Measurements from ENCODE around the gene TPP1.
A peak's percentile ranks its signal among the peaks of the same experiment; 100 is the strongest.

The TPP1 gene

GRCh38 chr11:6634534-6634933, 15.3 kb upstream of the TPP1 start:
- H3K4me1 ChIP-seq (ENCODE audit: control insufficient read depth, insufficient read depth, low read length) = peaks cover 8% of the 10 kb centered on the region; the same call in 1 of the 2 replicates
- H3K27ac ChIP-seq (ENCODE audit: low read depth, low read length) = no peak overlapping the region
- H3K4me3 ChIP-seq (ENCODE audit: low read depth, low read length) = no peak overlapping the region
- no peaks in the 10 kb centered on the region; the same call in 1 of the 2 replicates for H3K36me3 ChIP-seq (ENCODE audit: control insufficient read depth, insufficient read depth, low read length)
- no peak overlapping the region for H3K9ac ChIP-seq (ENCODE audit: low read length)
- no peaks in the 10 kb centered on the region for H3K9me3 ChIP-seq (ENCODE audit: control insufficient read depth, insufficient read depth, low read depth, low read length)
- H3K27me3 ChIP-seq (ENCODE audit: control insufficient read depth, insufficient read depth, low read length) = peaks cover 32% of the 10 kb centered on the region

- Histone ChIP-seq H3K4me1 (ENCODE audit: control insufficient read depth, insufficient read depth, low read length) (peaks cover 8% of the 10 kb centered on the region; the same call in 1 of the 2 replicates), H3K27me3 (ENCODE audit: control insufficient read depth, insufficient read depth, low read length) (peaks cover 40% of the 10 kb centered on the region), H3K9me3 (ENCODE audit: control insufficient read depth, insufficient read depth, low read depth, low read length) (no peaks in the 10 kb centered on the region), H3K9ac (ENCODE audit: low read length) (no peak overlapping the region), H3K27ac (ENCODE audit: low read depth, low read length) (no peak overlapping the region), H3K36me3 (ENCODE audit: control insufficient read depth, insufficient read depth, low read length) (peaks cover 2% of the 10 kb centered on the region; the same call in 1 of the 2 replicates), H3K4me3 (ENCODE audit: low read depth, low read length) (no peak overlapping the region)
Observed at GRCh38 chr11:6633422-6634408, 14.5 kb upstream of the TPP1 start.

GRCh38 chr11:6632116-6633073, 13.2 kb upstream of the TPP1 start:
- peaks cover 4% of the 10 kb centered on the region; the same call in 1 of the 2 replicates for H3K36me3 ChIP-seq (ENCODE audit: control insufficient read depth, insufficient read depth, low read length)
- H3K27me3 ChIP-seq (ENCODE audit: control insufficient read depth, insufficient read depth, low read length) = peaks cover 44% of the 10 kb centered on the region
- H3K9ac ChIP-seq (ENCODE audit: low read length) = no peak overlapping the region
- no peaks in the 10 kb centered on the region for H3K9me3 ChIP-seq (ENCODE audit: control insufficient read depth, insufficient read depth, low read depth, low read length)
- H3K4me3 ChIP-seq (ENCODE audit: low read depth, low read length) = no peak overlapping the region
- no peak overlapping the region for H3K27ac ChIP-seq (ENCODE audit: low read depth, low read length)
- peaks cover 8% of the 10 kb centered on the region; the same call in 1 of the 2 replicates for H3K4me1 ChIP-seq (ENCODE audit: control insufficient read depth, insufficient read depth, low read length)

- Histone ChIP-seq H3K4me3 (ENCODE audit: low read depth, low read length) (no peak overlapping the region), H3K27ac (ENCODE audit: low read depth, low read length) (no peak overlapping the region), H3K27me3 (ENCODE audit: control insufficient read depth, insufficient read depth, low read length) (peaks cover 44% of the 10 kb centered on the region), H3K36me3 (ENCODE audit: control insufficient read depth, insufficient read depth, low read length) (peaks cover 14% of the 10 kb centered on the region), H3K9me3 (ENCODE audit: control insufficient read depth, insufficient read depth, low read depth, low read length) (no peaks in the 10 kb centered on the region), H3K9ac (ENCODE audit: low read length) (no peak overlapping the region), H3K4me1 (ENCODE audit: control insufficient read depth, insufficient read depth, low read length) (peaks cover 8% of the 10 kb centered on the region; the same call in 1 of the 2 replicates)
Observed at GRCh38 chr11:6631361-6631890, 12.2 kb upstream of the TPP1 start.

- H3K9ac ChIP-seq (ENCODE audit: low read length) = no peak overlapping the region
- H3K4me3 ChIP-seq (ENCODE audit: low read depth, low read length) = peak overlapping the region; percentile 60
- H3K27me3 ChIP-seq (ENCODE audit: control insufficient read depth, insufficient read depth, low read length) = peaks cover 44% of the 10 kb centered on the region
- H3K36me3 ChIP-seq (ENCODE audit: control insufficient read depth, insufficient read depth, low read length) = peaks cover 19% of the 10 kb centered on the region
- no peaks in the 10 kb centered on the region for H3K9me3 ChIP-seq (ENCODE audit: control insufficient read depth, insufficient read depth, low read depth, low read length)
- no peak overlapping the region for H3K27ac ChIP-seq (ENCODE audit: low read depth, low read length)
- peaks cover 7% of the 10 kb centered on the region; the same call in 1 of the 2 replicates for H3K4me1 ChIP-seq (ENCODE audit: control insufficient read depth, insufficient read depth, low read length)
Observed at GRCh38 chr11:6630632-6631291, 11.5 kb upstream of the TPP1 start.

GRCh38 chr11:6629892-6630631, 10.8 kb upstream of the TPP1 start:
- Histone ChIP-seq H3K9ac (ENCODE audit: low read length) (no peak overlapping the region), H3K36me3 (ENCODE audit: control insufficient read depth, insufficient read depth, low read length) (peaks cover 26% of the 10 kb centered on the region), H3K4me1 (ENCODE audit: control insufficient read depth, insufficient read depth, low read length) (no peaks in the 10 kb centered on the region; the same call in 1 of the 2 replicates), H3K27ac (ENCODE audit: low read depth, low read length) (no peak overlapping the region), H3K27me3 (ENCODE audit: control insufficient read depth, insufficient read depth, low read length) (peaks cover 44% of the 10 kb centered on the region), H3K9me3 (ENCODE audit: control insufficient read depth, insufficient read depth, low read depth, low read length) (no peaks in the 10 kb centered on the region), H3K4me3 (ENCODE audit: low read depth, low read length) (peak overlapping the region; percentile 60)

GRCh38 chr11:6629573-6629891, 10.3 kb upstream of the TPP1 start:
- H3K36me3 ChIP-seq (ENCODE audit: control insufficient read depth, insufficient read depth, low read length) = peaks cover 31% of the 10 kb centered on the region
- H3K27ac ChIP-seq (ENCODE audit: low read depth, low read length) = no peak overlapping the region
- peaks cover 44% of the 10 kb centered on the region for H3K27me3 ChIP-seq (ENCODE audit: control insufficient read depth, insufficient read depth, low read length)
- H3K4me1 ChIP-seq (ENCODE audit: control insufficient read depth, insufficient read depth, low read length) = no peaks in the 10 kb centered on the region
- H3K4me3 ChIP-seq (ENCODE audit: low read depth, low read length) = peak overlapping the region; percentile 60; the same call in 1 of the 2 replicates
- H3K9ac ChIP-seq (ENCODE audit: low read length) = no peak overlapping the region
- H3K9me3 ChIP-seq (ENCODE audit: control insufficient read depth, insufficient read depth, low read depth, low read length) = no peaks in the 10 kb centered on the region

- Histone ChIP-seq H3K9ac (ENCODE audit: low read length) (no peak overlapping the region), H3K4me3 (ENCODE audit: low read depth, low read length) (no peak overlapping the region), H3K4me1 (ENCODE audit: control insufficient read depth, insufficient read depth, low read length) (no peaks in the 10 kb centered on the region), H3K27me3 (ENCODE audit: control insufficient read depth, insufficient read depth, low read length) (peaks cover 44% of the 10 kb centered on the region), H3K27ac (ENCODE audit: low read depth, low read length) (no peak overlapping the region), H3K36me3 (ENCODE audit: control insufficient read depth, insufficient read depth, low read length) (peaks cover 31% of the 10 kb centered on the region), H3K9me3 (ENCODE audit: control insufficient read depth, insufficient read depth, low read depth, low read length) (no peaks in the 10 kb centered on the region)
Observed at GRCh38 chr11:6628526-6628925, 9.3 kb upstream of the TPP1 start.

- Histone ChIP-seq H3K9me3 (ENCODE audit: control insufficient read depth, insufficient read depth, low read depth, low read length) (no peaks in the 10 kb centered on the region), H3K27ac (ENCODE audit: low read depth, low read length) (no peak overlapping the region), H3K36me3 (ENCODE audit: control insufficient read depth, insufficient read depth, low read length) (peaks cover 31% of the 10 kb centered on the region), H3K27me3 (ENCODE audit: control insufficient read depth, insufficient read depth, low read length) (peaks cover 44% of the 10 kb centered on the region), H3K4me1 (ENCODE audit: control insufficient read depth, insufficient read depth, low read length) (no peaks in the 10 kb centered on the region), H3K9ac (ENCODE audit: low read length) (no peak overlapping the region), H3K4me3 (ENCODE audit: low read depth, low read length) (no peak overlapping the region)
Observed at GRCh38 chr11:6627762-6628241, 8.6 kb upstream of the TPP1 start.

Measured in HUES6 (cell line).